ENCODE measurements around the gene EXOC8. TPM values are rescaled to one million over a fixed set of nuclear protein-coding genes. Genes with fewer than 3 reads are reported as not detected.

Gene EXOC8
- total and polyA plus RNA-seq, 2 donors (not counting 1 experiment from before 2014, with no cell fraction given): 10.0 to 32.6 TPM

- Histone ChIP-seq H3K9ac (ENCODE audit: low read length) (no peak overlapping the region), H3K9me3 (ENCODE audit: control extremely low read depth in 1 of 3, control insufficient read depth in 2 of 3, insufficient read depth in 1 of 3, low read length in 2 of 3) (no peaks in the 10 kb centered on the region), H3K4me1 (ENCODE audit: control insufficient read depth in 2 of 2, insufficient read depth in 2 of 2, low read length in 2 of 2) (no peaks in the 10 kb centered on the region), H3K79me2 (ENCODE audit: control insufficient read depth, insufficient read depth, low read length) (peaks cover 18% of the 10 kb centered on the region), H3K27me3 (replicated peaks in 1 of 4; ENCODE audit: control extremely low read depth in 1 of 4, control insufficient read depth in 3 of 4, insufficient read depth in 4 of 4, low read length in 3 of 4) (no peaks in the 10 kb centered on the region), H3K4me2 (replicated peaks; ENCODE audit: low read depth, low read length, poor library complexity, severe bottlenecking) (no peak overlapping the region), H3K27ac (ENCODE audit: low read length in 2 of 2) (no peak overlapping the region), H3K4me3 (ENCODE audit: control extremely low read depth in 1 of 5, extremely low read depth in 1 of 5, insufficient read depth in 1 of 5, low read depth in 2 of 5, low read length in 4 of 5) (no peak overlapping the region), H2AFZ (ENCODE audit: insufficient read depth, low read depth, low read length, poor library complexity, severe bottlenecking) (no peak overlapping the region), H3K36me3 (replicated peaks in 1 of 2; ENCODE audit: control extremely low read depth in 1 of 2, control insufficient read depth in 1 of 2, extremely low read depth in 1 of 2, insufficient read depth in 2 of 2, low read length in 1 of 2) (peaks cover 0 to 63% of the 10 kb centered on the region in 2 experiments), H4K20me1 (ENCODE audit: control insufficient read depth, insufficient read depth, low read length, poor library complexity, severe bottlenecking) (peaks cover 2% of the 10 kb centered on the region)
- Mint-ChIP-seq H3K4me1 (no peaks in the 10 kb centered on the region), H3K4me3 (no peak overlapping the region), H3K9me3 (ENCODE audit: insufficient read depth) (no peaks in the 10 kb centered on the region), H3K27ac (no peak overlapping the region), H3K27me3 (no peaks in the 10 kb centered on the region)
- ChIA-PET POLR2A (no interaction called here), CTCF (interaction anchor here (1.5 to 1.9 kb wide), 2 partner anchors 9 to 242 kb away, joined by 4 to 6 read pairs; no protein-coding TSS in a partner anchor)
- WGBS (ENCODE audit: insufficient coverage): 100% methylated on average over 3 of the region's 4 CpGs
- ATAC-seq (ENCODE audit: low read depth) (no peak), DNase-seq (no peak)
- no peak for TF ChIP-seq EZH2 (IDR thresholded peaks at IDR 0.05; ENCODE audit: borderline replicate concordance, insufficient read depth, low read depth, low read length, poor library complexity, severe bottlenecking)
- TF ChIP-seq CTCF (IDR thresholded peaks at IDR 0.05): no peak
- intact Hi-C loops (cut with micrococcal nuclease): no loop called here
Measured at GRCh38 chr1:231348442-231348841, 10.8 kb upstream of the EXOC8 start.

GRCh38 chr1:231347961-231348360 lies 10.3 kb upstream of the EXOC8 start:
- H3K36me3 ChIP-seq (replicated peaks in 1 of 2; ENCODE audit: control extremely low read depth in 1 of 2, control insufficient read depth in 1 of 2, extremely low read depth in 1 of 2, insufficient read depth in 2 of 2, low read length in 1 of 2): peaks cover 0 to 63% of the 10 kb centered on the region in 2 experiments
- intact Hi-C loops (cut with micrococcal nuclease): no loop called here
- no peaks in the 10 kb centered on the region for H3K27me3 ChIP-seq (replicated peaks in 1 of 4; ENCODE audit: control extremely low read depth in 1 of 4, control insufficient read depth in 3 of 4, insufficient read depth in 4 of 4, low read length in 3 of 4)

More at GRCh38 chr1:231347961-231348360, 10.3 kb upstream of the EXOC8 start:
- Mint-ChIP-seq H3K27ac (no peak overlapping the region), H3K27me3 (no peaks in the 10 kb centered on the region), H3K9me3 (ENCODE audit: insufficient read depth) (no peaks in the 10 kb centered on the region), H3K4me1 (no peaks in the 10 kb centered on the region), H3K4me3 (no peak overlapping the region)
- DNase-seq: no peak
- no peak overlapping the region for H3K27ac ChIP-seq (ENCODE audit: low read length in 2 of 2)
- peaks cover 21% of the 10 kb centered on the region for H3K79me2 ChIP-seq (ENCODE audit: control insufficient read depth, insufficient read depth, low read length)
- ChIA-PET POLR2A (no interaction called here), CTCF (no interaction called here)
- H3K9ac ChIP-seq (ENCODE audit: low read length): no peak overlapping the region
- H3K4me1 ChIP-seq (ENCODE audit: control insufficient read depth in 2 of 2, insufficient read depth in 2 of 2, low read length in 2 of 2): no peaks in the 10 kb centered on the region
- H4K20me1 ChIP-seq (ENCODE audit: control insufficient read depth, insufficient read depth, low read length, poor library complexity, severe bottlenecking): peaks cover 7% of the 10 kb centered on the region
- H3K4me2 ChIP-seq (replicated peaks; ENCODE audit: low read depth, low read length, poor library complexity, severe bottlenecking): no peak overlapping the region
- no peak overlapping the region for H2AFZ ChIP-seq (ENCODE audit: insufficient read depth, low read depth, low read length, poor library complexity, severe bottlenecking)
- H3K4me3 ChIP-seq (ENCODE audit: control extremely low read depth in 1 of 5, extremely low read depth in 1 of 5, insufficient read depth in 1 of 5, low read depth in 2 of 5, low read length in 4 of 5): no peak overlapping the region
- ATAC-seq (ENCODE audit: low read depth): no peak
- no peaks in the 10 kb centered on the region for H3K9me3 ChIP-seq (ENCODE audit: control extremely low read depth in 1 of 3, control insufficient read depth in 2 of 3, insufficient read depth in 1 of 3, low read length in 2 of 3)
- 100% methylated on average over 2 of the region's 4 CpGs for WGBS (ENCODE audit: insufficient coverage)
- TF ChIP-seq EZH2 (IDR thresholded peaks at IDR 0.05; ENCODE audit: borderline replicate concordance, insufficient read depth, low read depth, low read length, poor library complexity, severe bottlenecking) (no peak), CTCF (IDR thresholded peaks at IDR 0.05) (no peak)

All from B cell (primary cell).